OCI-LY3 (cell line): ENCODE data around the gene AP3S1.

ENCODE experiments used
- EZH2phosphoT487 ChIP-seq: fragments of 200-600 bp; shearing (Covaris generic); IDR thresholded peaks from 2 replicates; pipeline ENCODE4 v1.6.1; 2018; ENCODE audit warnings: antibody characterized with exemption, mixed run types, low read depth
- TF ChIP-seq, protein P1 (sequence below): fragments of 200-600, 300-600 bp; sonication (generic); IDR thresholded peaks from 2 replicates; pipeline ENCODE4 v1.5.1; 2014; ENCODE audit warnings: antibody characterized with exemption, low read length, low read depth

DNA sequence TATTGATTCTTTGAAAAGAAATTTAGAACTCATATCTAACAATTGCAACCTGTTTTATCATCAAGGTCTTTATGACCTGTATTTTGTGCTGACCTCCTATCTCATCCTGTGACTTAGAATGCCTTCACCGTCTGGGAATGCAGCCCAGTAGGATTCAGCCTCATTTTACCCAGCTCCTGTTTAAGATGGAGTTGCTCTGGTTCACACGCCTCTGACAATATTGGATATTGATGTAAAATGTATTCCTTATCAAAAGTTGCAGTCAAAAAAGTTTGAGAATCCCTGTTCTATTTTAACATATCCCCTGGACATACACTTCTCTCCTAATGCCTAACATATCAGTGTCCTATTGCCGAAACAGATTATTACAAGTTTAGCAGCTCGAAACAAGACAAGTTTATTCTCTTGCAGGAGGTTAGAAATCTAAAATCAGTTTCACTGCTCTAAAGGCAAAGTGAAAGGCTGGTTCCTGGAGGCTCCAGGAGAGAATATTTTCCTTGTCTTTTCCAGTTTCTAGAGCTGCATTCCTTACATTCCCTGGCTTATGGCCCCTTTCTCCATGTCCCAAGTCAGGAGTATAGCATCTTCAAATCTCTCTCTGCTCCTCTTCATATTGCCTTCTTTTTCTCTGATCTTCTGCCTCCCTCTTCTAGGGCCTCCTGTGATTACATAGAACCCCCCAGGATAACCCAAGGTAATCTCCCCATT, 89.0 kb downstream of the AP3S1 start:
- TF ChIP-seq, protein P1, sequence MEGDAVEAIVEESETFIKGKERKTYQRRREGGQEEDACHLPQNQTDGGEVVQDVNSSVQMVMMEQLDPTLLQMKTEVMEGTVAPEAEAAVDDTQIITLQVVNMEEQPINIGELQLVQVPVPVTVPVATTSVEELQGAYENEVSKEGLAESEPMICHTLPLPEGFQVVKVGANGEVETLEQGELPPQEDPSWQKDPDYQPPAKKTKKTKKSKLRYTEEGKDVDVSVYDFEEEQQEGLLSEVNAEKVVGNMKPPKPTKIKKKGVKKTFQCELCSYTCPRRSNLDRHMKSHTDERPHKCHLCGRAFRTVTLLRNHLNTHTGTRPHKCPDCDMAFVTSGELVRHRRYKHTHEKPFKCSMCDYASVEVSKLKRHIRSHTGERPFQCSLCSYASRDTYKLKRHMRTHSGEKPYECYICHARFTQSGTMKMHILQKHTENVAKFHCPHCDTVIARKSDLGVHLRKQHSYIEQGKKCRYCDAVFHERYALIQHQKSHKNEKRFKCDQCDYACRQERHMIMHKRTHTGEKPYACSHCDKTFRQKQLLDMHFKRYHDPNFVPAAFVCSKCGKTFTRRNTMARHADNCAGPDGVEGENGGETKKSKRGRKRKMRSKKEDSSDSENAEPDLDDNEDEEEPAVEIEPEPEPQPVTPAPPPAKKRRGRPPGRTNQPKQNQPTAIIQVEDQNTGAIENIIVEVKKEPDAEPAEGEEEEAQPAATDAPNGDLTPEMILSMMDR = no peak
- no peak for TF ChIP-seq EZH2phosphoT487
